Thyroid gland (tissue), 4 donors: ENCODE measurements around the gene SETBP1. TPM values are rescaled to one million over a fixed set of nuclear protein-coding genes. Genes with fewer than 3 reads are reported as not detected.

ENCODE experiments used
- DNase-seq, 2 donors: peaks; one replicate each; pipeline ENCODE4 v3.0.0-alpha.2; 2019
- H3K27ac ChIP-seq, 3 donors: fragments of 200-600 bp; sonication (generic); 1 replicate in 2 of 3; 2 replicates in 1 of 3; pipeline ENCODE4 v1.5.1; 2016 to 2019; ENCODE audit warnings: mild to moderate bottlenecking in 1 of 3, moderate library complexity in 1 of 3
- H3K27me3 ChIP-seq: fragments of 200-600 bp; sonication (generic); one replicate; pipeline ENCODE4 v1.5.1; 2019
- H3K36me3 ChIP-seq, 2 donors: fragments of 200-600 bp; sonication (generic); one replicate each; pipeline ENCODE4 v1.5.1; 2016 to 2019
- H3K4me1 ChIP-seq, 2 donors: fragments of 200-600 bp; sonication (generic); one replicate each; pipeline ENCODE4 v1.5.1; 2017 to 2019
- H3K4me3 ChIP-seq, 3 donors: fragments of 200-600 bp; sonication (generic); replicated peaks in 1 of 3; 1 replicate in 2 of 3; 2 replicates in 1 of 3; pipeline ENCODE4 v1.5.1; 2016; ENCODE audit warnings: mild to moderate bottlenecking in 1 of 3
- H3K9me3 ChIP-seq: fragments of 200-600 bp; sonication (generic); one replicate; pipeline ENCODE4 v1.5.1; 2017
- POLR2A ChIP-seq, 2 donors: fragments of 450-650 bp; IDR thresholded peaks; one replicate each; pipeline ENCODE4 v1.6.1; 2017; ENCODE audit warnings: antibody characterized with exemption in 2 of 2, mild to moderate bottlenecking in 2 of 2, moderate library complexity in 1 of 2
- WGBS, 2 donors: methylation state at CpG; one replicate each; pipeline ENCODE4 v1.1.5; 2017; 5-methylcytosine and 5-hydroxymethylcytosine counted together
- intact Hi-C: fragments of 100-400 bp; cut with DNase I; formaldehyde crosslinking; loops from one replicate; pipeline ENCODE4 v1.15.1; 2023
- total RNA-seq, 4 donors: library from RNA; depleted of rRNA; stranded (reverse); fragments of >200 nt; gene quantifications; one replicate each; pipeline ENCODE4 v1.2.3, GENCODE V29; 2016
- TF ChIP-seq, protein P1 (sequence below), 6 experiments: fragments of 200-600 bp in 3 of 6; fragments of 450-650 bp in 3 of 6; sonication (generic) in 3 of 6; IDR thresholded peaks; one replicate each; pipeline ENCODE4 v1.5.1; 2016 to 2019; ENCODE audit warnings: antibody characterized with exemption in 6 of 6, mild to moderate bottlenecking in 2 of 6, inconsistent platforms in 1 of 6, moderate library complexity in 1 of 6

Gene SETBP1
- total RNA-seq, 4 donors from 2014 or later, result 32.1 to 72.0 (median 42.0) TPM

DNA sequence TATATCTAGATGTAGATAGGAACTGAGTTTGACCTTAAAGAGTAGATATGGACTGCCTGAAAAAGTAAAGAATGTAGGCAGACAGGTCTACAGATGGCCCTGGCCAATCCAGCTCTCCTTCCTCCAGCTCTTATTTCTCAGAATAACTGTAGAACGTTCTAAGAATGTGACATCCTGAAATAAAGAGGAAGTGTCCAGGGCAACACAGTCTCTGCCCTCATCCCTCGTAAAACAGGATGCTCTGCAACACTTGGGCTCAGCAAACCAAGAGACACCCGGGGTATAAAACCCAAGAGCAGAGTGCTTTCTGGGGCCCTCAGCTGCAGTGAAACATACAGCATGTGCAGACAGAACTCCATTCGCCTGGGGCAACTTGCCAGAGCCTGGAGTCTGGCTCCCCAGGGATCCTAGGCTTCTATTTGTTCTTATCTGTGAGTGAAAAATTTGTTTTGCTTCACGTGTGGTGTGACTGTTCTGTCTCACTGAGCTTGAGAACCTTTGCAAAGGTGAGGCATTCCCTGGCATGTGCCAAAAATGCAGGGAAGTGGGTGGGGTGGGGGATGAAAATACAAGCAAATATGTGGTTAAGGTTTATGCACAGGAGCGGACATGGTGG lies 401.0 kb downstream of the SETBP1 start:
- Histone ChIP-seq H3K36me3 (no peaks in the 10 kb centered on the region), H3K4me3 (no peak overlapping the region), H3K27me3 (no peaks in the 10 kb centered on the region), H3K27ac (no peak overlapping the region), H3K9me3 (no peaks in the 10 kb centered on the region), H3K4me1 (peaks cover 0 to 5% of the 10 kb centered on the region in 2 donors)
- DNase-seq, result peak; percentile 4 to 23
- TF ChIP-seq, protein P1, sequence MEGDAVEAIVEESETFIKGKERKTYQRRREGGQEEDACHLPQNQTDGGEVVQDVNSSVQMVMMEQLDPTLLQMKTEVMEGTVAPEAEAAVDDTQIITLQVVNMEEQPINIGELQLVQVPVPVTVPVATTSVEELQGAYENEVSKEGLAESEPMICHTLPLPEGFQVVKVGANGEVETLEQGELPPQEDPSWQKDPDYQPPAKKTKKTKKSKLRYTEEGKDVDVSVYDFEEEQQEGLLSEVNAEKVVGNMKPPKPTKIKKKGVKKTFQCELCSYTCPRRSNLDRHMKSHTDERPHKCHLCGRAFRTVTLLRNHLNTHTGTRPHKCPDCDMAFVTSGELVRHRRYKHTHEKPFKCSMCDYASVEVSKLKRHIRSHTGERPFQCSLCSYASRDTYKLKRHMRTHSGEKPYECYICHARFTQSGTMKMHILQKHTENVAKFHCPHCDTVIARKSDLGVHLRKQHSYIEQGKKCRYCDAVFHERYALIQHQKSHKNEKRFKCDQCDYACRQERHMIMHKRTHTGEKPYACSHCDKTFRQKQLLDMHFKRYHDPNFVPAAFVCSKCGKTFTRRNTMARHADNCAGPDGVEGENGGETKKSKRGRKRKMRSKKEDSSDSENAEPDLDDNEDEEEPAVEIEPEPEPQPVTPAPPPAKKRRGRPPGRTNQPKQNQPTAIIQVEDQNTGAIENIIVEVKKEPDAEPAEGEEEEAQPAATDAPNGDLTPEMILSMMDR (IDR thresholded peaks at IDR 0.05), result no peak
- no peak for TF ChIP-seq POLR2A (IDR thresholded peaks at IDR 0.05)
- intact Hi-C loops, result no loop called here
- 56 to 64% methylated on average over 6 of the region's 6 CpGs for WGBS, 2 donors

DNA sequence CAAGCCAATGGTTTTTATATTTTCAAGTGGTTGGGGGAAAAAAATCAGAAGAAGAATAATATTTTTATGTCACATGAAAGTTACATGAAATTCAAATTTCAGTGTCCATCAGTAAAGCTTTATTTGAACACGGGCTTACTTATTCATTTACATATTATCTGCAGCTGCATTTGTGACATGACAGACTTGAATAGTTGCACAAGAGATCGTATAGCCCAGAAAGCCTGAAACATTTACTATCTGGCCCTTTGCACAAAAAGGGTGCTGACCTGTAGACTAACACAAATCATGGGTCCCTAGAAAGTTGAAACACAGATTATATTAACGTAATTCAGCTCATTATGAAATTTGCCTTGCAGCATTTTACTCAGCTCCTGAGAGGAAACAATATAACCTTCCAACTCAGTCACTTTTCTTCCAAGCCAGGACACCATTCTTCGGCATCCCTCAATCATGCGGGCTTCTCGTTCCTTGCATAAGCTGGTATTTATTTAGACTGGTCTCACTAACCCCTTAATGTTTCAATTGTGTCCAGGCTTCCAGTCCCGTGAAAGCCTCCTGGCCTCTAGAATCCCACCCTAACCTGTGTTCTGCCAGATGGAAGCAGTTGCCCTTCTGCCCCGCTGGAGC lies 402.7 kb downstream of the SETBP1 start:
- Histone ChIP-seq H3K36me3 (no peaks in the 10 kb centered on the region), H3K4me1 (peaks cover 0 to 5% of the 10 kb centered on the region in 2 donors), H3K27me3 (no peaks in the 10 kb centered on the region), H3K27ac (no peak overlapping the region), H3K4me3 (no peak overlapping the region), H3K9me3 (no peaks in the 10 kb centered on the region)
- intact Hi-C loops, result no loop called here
- 92% methylated on average over 8 of the region's 8 CpGs for WGBS, 2 donors
- DNase-seq, result no peak
- TF ChIP-seq, protein P1 (IDR thresholded peaks at IDR 0.05), result no peak
- no peak for TF ChIP-seq POLR2A (IDR thresholded peaks at IDR 0.05)

DNA sequence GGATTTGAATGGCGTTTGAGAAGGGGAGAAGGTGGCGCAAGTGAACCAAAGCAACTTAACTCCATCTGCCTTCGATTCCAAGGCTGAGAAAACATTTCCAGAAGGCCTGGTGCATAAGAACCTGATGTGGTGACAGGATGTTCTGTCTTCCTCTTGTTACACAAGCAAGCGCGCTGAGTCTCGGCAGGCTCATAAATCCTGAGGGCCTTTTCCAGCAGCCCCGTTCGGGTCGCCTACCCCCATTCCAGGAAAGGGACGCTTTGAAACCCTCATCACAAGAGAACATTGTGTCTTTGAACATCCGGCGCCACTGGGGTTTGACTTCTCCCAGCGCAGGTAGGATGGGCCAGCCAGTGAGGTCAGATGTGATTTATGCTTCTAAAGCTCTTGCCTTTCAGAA lies 403.5 kb downstream of the SETBP1 start:
- H3K4me3 ChIP-seq, result no peak overlapping the region
- intact Hi-C loops, result no loop called here
- no peak overlapping the region for H3K27ac ChIP-seq
- peaks cover 0 to 5% of the 10 kb centered on the region in 2 donors for H3K4me1 ChIP-seq
- TF ChIP-seq, protein P1 (IDR thresholded peaks at IDR 0.05), result no peak
- no peak for TF ChIP-seq POLR2A (IDR thresholded peaks at IDR 0.05)
- H3K36me3 ChIP-seq, result no peaks in the 10 kb centered on the region
- no peak for DNase-seq
- 73 to 84% methylated on average over 13 of the region's 13 CpGs for WGBS, 2 donors
- no peaks in the 10 kb centered on the region for H3K27me3 ChIP-seq
- no peaks in the 10 kb centered on the region for H3K9me3 ChIP-seq

DNA sequence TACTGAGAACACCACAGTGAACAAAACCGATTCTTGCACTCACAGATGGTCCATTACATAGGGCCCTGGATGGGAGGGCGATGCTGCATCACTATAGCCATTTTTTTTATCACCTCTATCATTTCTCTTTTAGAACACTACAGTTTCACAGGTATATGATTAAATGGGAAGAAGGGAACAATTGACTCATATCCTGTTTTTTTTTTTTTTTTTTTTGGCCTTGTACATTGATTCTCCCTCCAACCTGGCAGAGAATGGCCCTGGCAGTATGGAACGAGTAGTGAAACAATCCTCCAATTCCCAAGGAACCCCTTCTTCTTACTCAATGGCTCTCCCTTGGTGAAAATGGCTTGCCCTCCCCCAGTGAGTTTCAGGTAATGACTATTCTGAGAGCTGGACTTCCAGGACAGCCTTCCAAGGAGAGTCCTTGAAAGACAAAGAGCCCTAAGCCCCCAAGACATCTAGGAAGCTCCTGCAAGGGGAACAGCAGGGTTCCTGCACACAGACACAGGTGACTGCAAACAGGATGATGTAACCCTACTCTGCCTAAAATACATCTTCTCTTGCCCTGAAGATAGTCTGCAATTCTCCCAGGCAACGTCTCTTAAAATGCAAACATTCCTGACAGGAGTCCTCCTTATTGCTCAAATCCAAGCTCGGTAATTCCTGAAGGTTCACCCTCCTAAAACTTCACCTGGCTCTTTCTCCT lies 405.4 kb downstream of the SETBP1 start:
- Histone ChIP-seq H3K36me3 (no peaks in the 10 kb centered on the region), H3K27ac (no peak overlapping the region), H3K9me3 (no peaks in the 10 kb centered on the region), H3K4me3 (no peak overlapping the region), H3K4me1 (peaks cover 0 to 5% of the 10 kb centered on the region in 2 donors), H3K27me3 (no peaks in the 10 kb centered on the region)
- no peak for DNase-seq
- TF ChIP-seq, protein P1 (IDR thresholded peaks at IDR 0.05), result no peak
- TF ChIP-seq POLR2A (IDR thresholded peaks at IDR 0.05), result no peak
- 75 to 85% methylated on average over 5 of the region's 5 CpGs for WGBS, 2 donors
- intact Hi-C loops, result no loop called here

DNA sequence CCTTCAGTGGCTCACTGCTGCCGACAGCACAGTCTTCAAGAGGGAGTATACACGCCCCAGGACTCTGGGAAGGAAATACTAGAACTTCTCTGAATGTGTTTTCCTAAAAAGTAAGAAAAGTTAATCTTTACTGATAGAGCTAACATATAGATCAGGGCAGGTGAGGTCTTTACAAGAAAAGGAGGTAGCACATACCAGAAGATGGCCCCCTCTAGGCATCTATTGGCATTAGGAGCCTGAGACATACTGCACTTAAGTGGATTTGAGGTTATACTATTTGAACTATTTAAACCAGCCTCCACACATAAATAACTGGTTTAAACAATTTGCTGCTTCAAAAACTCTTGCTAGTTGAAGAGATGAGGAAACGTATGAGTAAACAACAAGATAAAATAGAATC lies 406.1 kb downstream of the SETBP1 start:
- 86 to 89% methylated on average over 3 of the region's 3 CpGs for WGBS, 2 donors
- DNase-seq, result no peak
- no peaks in the 10 kb centered on the region for H3K27me3 ChIP-seq
- H3K4me1 ChIP-seq, result peaks cover 0 to 3% of the 10 kb centered on the region in 2 donors
- H3K4me3 ChIP-seq, result no peak overlapping the region
- H3K27ac ChIP-seq, result no peak overlapping the region
- H3K9me3 ChIP-seq, result no peaks in the 10 kb centered on the region
- no peaks in the 10 kb centered on the region for H3K36me3 ChIP-seq
- intact Hi-C loops, result no loop called here
- TF ChIP-seq, protein P1 (IDR thresholded peaks at IDR 0.05), result no peak
- no peak for TF ChIP-seq POLR2A (IDR thresholded peaks at IDR 0.05)
